Middle frontal gyrus (tissue), 1 donor: ENCODE measurements around the gene HOXD11.

Source experiments
- DNase-seq: peaks from one replicate; pipeline ENCODE4 v3.0.0-alpha.2; 2015; ENCODE audit warnings: low spot score; ENCODE audit errors: extremely low spot score

HOXD11 gene

GRCh38 chr2:176148751-176149421, 41.8 kb downstream of the HOXD11 start:
- DNase-seq, result no peak

- DNase-seq, result no peak
These were observed 42.4 kb downstream of the HOXD11 start for GRCh38 chr2:176149481-176149938.

GRCh38 chr2:176149939-176150583, 43.0 kb downstream of the HOXD11 start:
- no peak for DNase-seq

- no peak for DNase-seq
These were observed 43.7 kb downstream of the HOXD11 start for GRCh38 chr2:176150584-176151441.

GRCh38 chr2:176151442-176152287, 44.6 kb downstream of the HOXD11 start, which contains the start of gene HOXD4:
Gene HOXD4 (plus strand): TSS chr2:176151550. CDS start chr2:176151634, 84 bp downstream.
- no peak for DNase-seq

GRCh38 chr2:176152350-176153181, 45.5 kb downstream of the HOXD11 start:
- no peak for DNase-seq

- no peak for DNase-seq
These were observed 47.6 kb downstream of the HOXD11 start for GRCh38 chr2:176154576-176155252.

GRCh38 chr2:176155356-176156044, 48.4 kb downstream of the HOXD11 start:
- DNase-seq, result no peak

GRCh38 chr2:176156301-176156806, 49.3 kb downstream of the HOXD11 start:
- no peak for DNase-seq

GRCh38 chr2:176156807-176157498, 49.9 kb downstream of the HOXD11 start, which contains the start of gene HOXD3:
Gene HOXD3 (plus strand): TSS chr2:176157307. CDS start chr2:176169115, 11,808 bp downstream.
- DNase-seq, result no peak

GRCh38 chr2:176157499-176158185, 50.6 kb downstream of the HOXD11 start:
- no peak for DNase-seq

- no peak for DNase-seq
These were observed 51.1 kb downstream of the HOXD11 start for GRCh38 chr2:176158186-176158591.

GRCh38 chr2:176158855-176159662, 52.0 kb downstream of the HOXD11 start:
- DNase-seq, result no peak
